CD14-positive monocyte (primary cell): ENCODE measurements around the gene CDK19. TPM values are rescaled to one million over a fixed set of nuclear protein-coding genes. Genes with fewer than 3 reads are reported as not detected.

ENCODE experiments used
- DNase-seq, 3 donors: peaks; one replicate each; pipeline ENCODE4 v3.0.0-alpha.2; 2011 to 2022
- H2AFZ ChIP-seq: 2 replicates; pipeline ENCODE4 v1.6.0; 2012; ENCODE audit warnings: mild to moderate bottlenecking, low read depth, low read length, inconsistent platforms; ENCODE audit not compliant: insufficient read depth, poor library complexity, severe bottlenecking
- H3K27ac ChIP-seq, 2 donors: 1 replicate in 1 of 2; 2 replicates in 1 of 2; pipeline ENCODE4 v1.5.1; 2012 to 2013; ENCODE audit warnings: low read length in 2 of 2, control low read depth in 1 of 2, inconsistent platforms in 1 of 2, low read depth in 1 of 2, mild to moderate bottlenecking in 1 of 2
- H3K27me3 ChIP-seq, 2 donors: one replicate each; pipeline versions ENCODE4 v1.6.0 to v1.6.1; 2011 to 2013; ENCODE audit warnings: low read length in 2 of 2; ENCODE audit not compliant: control insufficient read depth in 2 of 2, insufficient read depth in 2 of 2
- H3K36me3 ChIP-seq, 2 donors: replicated peaks in 1 of 2; 1 replicate in 1 of 2; 2 replicates in 1 of 2; pipeline versions ENCODE4 v1.5.1 to v1.6.1; 2012 to 2013; ENCODE audit warnings: low read length in 2 of 2, control low read depth in 1 of 2, inconsistent platforms in 1 of 2, mild to moderate bottlenecking in 1 of 2; ENCODE audit not compliant: insufficient read depth in 2 of 2, control insufficient read depth in 1 of 2
- H3K4me1 ChIP-seq, 2 donors: 1 replicate in 1 of 2; 2 replicates in 1 of 2; pipeline versions ENCODE4 v1.5.1 to v1.6.1; 2012 to 2013; ENCODE audit warnings: low read length in 2 of 2, control low read depth in 1 of 2, inconsistent platforms in 1 of 2, mild to moderate bottlenecking in 1 of 2, moderate library complexity in 1 of 2; ENCODE audit not compliant: insufficient read depth in 2 of 2, control insufficient read depth in 1 of 2
- H3K4me2 ChIP-seq: replicated peaks from 2 replicates; pipeline ENCODE3; 2012; ENCODE audit warnings: low read length, moderate library complexity, mild to moderate bottlenecking; ENCODE audit not compliant: poor library complexity, severe bottlenecking; ENCODE audit errors: extremely low read depth
- H3K4me3 ChIP-seq, 3 experiments: fragments of 200-600 bp in 1 of 3; sonication (generic) in 1 of 3; replicated peaks in 1 of 3; 1 replicate in 2 of 3; 2 replicates in 1 of 3; pipeline ENCODE4 v1.5.1; 2011 to 2013; ENCODE audit warnings: low read length in 3 of 3, mild to moderate bottlenecking in 3 of 3, control low read depth in 2 of 3, low read depth in 2 of 3, inconsistent platforms in 1 of 3, moderate library complexity in 1 of 3
- H3K79me2 ChIP-seq: 2 replicates; pipeline ENCODE4 v1.6.0; 2012; ENCODE audit warnings: mild to moderate bottlenecking, control low read depth, inconsistent platforms, low read length, moderate library complexity; ENCODE audit not compliant: insufficient read depth
- H3K9ac ChIP-seq: 2 replicates; pipeline ENCODE4 v1.6.0; 2017; ENCODE audit warnings: low read length, mild to moderate bottlenecking; ENCODE audit not compliant: insufficient read depth, poor library complexity, severe bottlenecking
- H3K9me3 ChIP-seq, 2 donors: replicated peaks in 1 of 2; 1 replicate in 1 of 2; 2 replicates in 1 of 2; pipeline versions ENCODE4 v1.5.1 to v1.6.1; 2012 to 2013; ENCODE audit warnings: low read length in 2 of 2, control low read depth in 1 of 2; ENCODE audit not compliant: control insufficient read depth in 1 of 2, insufficient read depth in 1 of 2
- H4K20me1 ChIP-seq: 2 replicates; pipeline ENCODE4 v1.6.0; 2012; ENCODE audit warnings: mild to moderate bottlenecking, low read length, control low read depth, moderate library complexity; ENCODE audit not compliant: insufficient read depth
- H3K27ac Mint-ChIP-seq, 7 donors: one replicate each; pipeline ENCODE4 v1.8.0; 2020; ENCODE audit warnings: mild to moderate bottlenecking in 7 of 7, mixed read lengths in 7 of 7, moderate library complexity in 6 of 7, inconsistent platforms in 2 of 7
- H3K27me3 Mint-ChIP-seq, 3 donors: one replicate each; pipeline ENCODE4 v1.8.0; 2021 to 2022; ENCODE audit warnings: low read depth in 3 of 3, mild to moderate bottlenecking in 3 of 3, mixed read lengths in 3 of 3, moderate library complexity in 3 of 3, inconsistent platforms in 1 of 3
- H3K36me3 Mint-ChIP-seq, 2 donors: one replicate each; pipeline ENCODE4 v1.8.0; 2020; ENCODE audit warnings: mixed read lengths in 2 of 2, inconsistent platforms in 1 of 2, mild to moderate bottlenecking in 1 of 2
- H3K4me1 Mint-ChIP-seq: one replicate; pipeline ENCODE4 v1.8.0; 2020; ENCODE audit warnings: mild to moderate bottlenecking, mixed read lengths
- H3K4me3 Mint-ChIP-seq, 2 donors: one replicate each; pipeline ENCODE4 v1.8.0; 2020; ENCODE audit warnings: mild to moderate bottlenecking in 2 of 2, mixed read lengths in 2 of 2, moderate library complexity in 1 of 2
- H3K9me3 Mint-ChIP-seq, 7 donors: one replicate each; pipeline ENCODE4 v1.8.0; 2020 to 2022; ENCODE audit warnings: mixed read lengths in 7 of 7, mild to moderate bottlenecking in 6 of 7, moderate library complexity in 6 of 7, inconsistent platforms in 2 of 7
- WGBS: methylation state at CpG from one replicate; pipeline ENCODE4 v1.1.5; 2013; ENCODE audit warnings: missing lambda C conversion rate; ENCODE audit not compliant: insufficient coverage; 5-methylcytosine and 5-hydroxymethylcytosine counted together
- intact Hi-C, 2 donors: fragments of 100-400 bp; cut with micrococcal nuclease; formaldehyde crosslinking; loops; one replicate each; pipeline versions ENCODE4 v1.15.0 to v1.15.1; 2023
- polyA plus RNA-seq, 3 donors: library from polyadenylated mRNA; depleted of rRNA in 1 of 3; unstranded in 2 of 3; stranded (reverse) in 1 of 3; fragments of 300-500 nt in 2 of 3; fragments of >200 nt in 1 of 3; fragmentation: Illumina TruSeq in 2 of 3; gene quantifications; 1 replicate in 2 of 3; 2 replicates in 1 of 3; pipeline ENCODE4 v1.2.3, GENCODE V29; 2012 to 2021
- TF ChIP-seq, protein P1 (sequence below): fragments of 200-600 bp; IDR thresholded peaks from one replicate; pipeline ENCODE4 v1.8.0; 2022; ENCODE audit warnings: antibody characterized with exemption, mild to moderate bottlenecking

Gene CDK19
- polyA plus RNA-seq, 3 donors = 2.7 to 12.0 (median 3.9) TPM

DNA sequence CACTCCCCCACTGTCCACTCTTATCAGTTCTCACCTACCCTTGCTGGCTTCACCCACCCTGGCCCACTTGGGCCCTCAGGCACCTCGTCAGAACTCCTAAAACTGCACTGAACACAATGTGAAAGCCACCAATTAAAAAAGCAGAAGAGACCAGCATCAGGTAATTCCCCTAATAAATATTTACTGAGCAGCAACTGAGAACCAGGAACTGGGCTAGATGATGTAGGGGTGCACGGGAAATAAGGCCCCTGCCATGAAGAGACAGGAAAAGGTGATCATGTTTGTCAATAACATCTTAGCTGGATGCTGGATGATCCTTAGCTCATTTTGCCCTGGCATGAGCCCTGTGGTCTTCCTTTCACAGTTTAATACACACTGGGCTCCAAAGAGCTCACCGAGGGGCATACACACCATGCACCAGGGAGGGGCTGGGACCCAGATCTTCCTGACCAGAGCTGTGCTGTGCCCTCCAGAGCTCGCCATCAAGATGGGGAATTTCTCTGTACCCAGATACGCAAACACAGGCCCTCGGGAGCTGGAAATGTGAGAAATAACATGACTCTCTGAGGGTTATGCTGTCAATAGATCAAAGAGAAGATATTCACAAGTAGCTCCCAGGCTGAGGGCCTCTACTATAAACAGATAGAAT is 225.3 kb downstream of the CDK19 start:
- Histone ChIP-seq H3K27me3 (no peaks in the 10 kb centered on the region), H2AFZ (peak overlapping the region; percentile 12), H3K4me2 (no peak overlapping the region), H3K36me3 (no peaks in the 10 kb centered on the region), H3K4me1 (peaks cover 0 to 7% of the 10 kb centered on the region in 2 donors), H3K4me3 (no peak overlapping the region), H3K9ac (no peak overlapping the region), H3K79me2 (no peaks in the 10 kb centered on the region), H4K20me1 (no peaks in the 10 kb centered on the region), H3K27ac (peak overlapping the region in 1 of 2 donors; percentile 15), H3K9me3 (peaks cover 8 to 13% of the 10 kb centered on the region in 2 donors)
- H3K36me3 Mint-ChIP-seq = no peaks in the 10 kb centered on the region
- TF ChIP-seq, protein P1, sequence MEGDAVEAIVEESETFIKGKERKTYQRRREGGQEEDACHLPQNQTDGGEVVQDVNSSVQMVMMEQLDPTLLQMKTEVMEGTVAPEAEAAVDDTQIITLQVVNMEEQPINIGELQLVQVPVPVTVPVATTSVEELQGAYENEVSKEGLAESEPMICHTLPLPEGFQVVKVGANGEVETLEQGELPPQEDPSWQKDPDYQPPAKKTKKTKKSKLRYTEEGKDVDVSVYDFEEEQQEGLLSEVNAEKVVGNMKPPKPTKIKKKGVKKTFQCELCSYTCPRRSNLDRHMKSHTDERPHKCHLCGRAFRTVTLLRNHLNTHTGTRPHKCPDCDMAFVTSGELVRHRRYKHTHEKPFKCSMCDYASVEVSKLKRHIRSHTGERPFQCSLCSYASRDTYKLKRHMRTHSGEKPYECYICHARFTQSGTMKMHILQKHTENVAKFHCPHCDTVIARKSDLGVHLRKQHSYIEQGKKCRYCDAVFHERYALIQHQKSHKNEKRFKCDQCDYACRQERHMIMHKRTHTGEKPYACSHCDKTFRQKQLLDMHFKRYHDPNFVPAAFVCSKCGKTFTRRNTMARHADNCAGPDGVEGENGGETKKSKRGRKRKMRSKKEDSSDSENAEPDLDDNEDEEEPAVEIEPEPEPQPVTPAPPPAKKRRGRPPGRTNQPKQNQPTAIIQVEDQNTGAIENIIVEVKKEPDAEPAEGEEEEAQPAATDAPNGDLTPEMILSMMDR = no peak
- peaks cover 9 to 19% (median 14%) of the 10 kb centered on the region in 7 donors for H3K9me3 Mint-ChIP-seq
- H3K27me3 Mint-ChIP-seq = peaks cover 0 to 2% (median 0%) of the 10 kb centered on the region in 3 donors
- intact Hi-C loops = no loop called here
- peak overlapping the region in 6 of 7 donors; percentile 10 to 70 (median 20) for H3K27ac Mint-ChIP-seq
- H3K4me3 Mint-ChIP-seq = no peak overlapping the region
- H3K4me1 Mint-ChIP-seq = peaks cover 10% of the 10 kb centered on the region
- peak; percentile 20 to 43 (median 21) for DNase-seq
- 33% methylated on average over 1 of the region's 6 CpGs for WGBS

DNA sequence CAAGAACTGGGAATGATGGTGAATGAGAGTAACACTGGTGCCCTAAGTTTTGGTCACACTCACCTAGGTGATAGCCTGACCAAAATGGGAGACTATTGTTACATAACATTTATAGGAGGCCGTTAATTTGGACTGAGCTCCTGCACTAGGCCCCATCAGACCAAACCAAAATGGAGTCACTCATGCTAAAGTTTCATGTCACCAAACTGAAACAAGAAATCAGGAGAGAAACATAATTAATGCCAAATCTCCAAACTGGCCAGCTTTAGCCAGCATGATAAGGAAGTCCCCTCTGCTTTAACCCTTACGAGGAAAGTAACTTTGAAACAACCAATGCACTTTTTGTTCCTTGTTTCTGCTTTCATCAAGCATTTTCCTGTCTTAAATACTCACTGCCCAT is 227.9 kb downstream of the CDK19 start:
- H3K4me3 ChIP-seq = no peak overlapping the region
- Mint-ChIP-seq H3K27ac (no peak overlapping the region), H3K36me3 (no peaks in the 10 kb centered on the region), H3K4me3 (no peak overlapping the region), H3K27me3 (peaks cover 0 to 2% (median 0%) of the 10 kb centered on the region in 3 donors), H3K4me1 (peaks cover 9% of the 10 kb centered on the region), H3K9me3 (peaks cover 0 to 7% (median 0%) of the 10 kb centered on the region in 7 donors)
- no peaks in the 10 kb centered on the region for H3K9me3 ChIP-seq
- DNase-seq = no peak
- TF ChIP-seq, protein P1 = no peak
- H3K36me3 ChIP-seq = no peaks in the 10 kb centered on the region
- H3K27me3 ChIP-seq = no peaks in the 10 kb centered on the region
- intact Hi-C loops = no loop called here
- H3K4me2 ChIP-seq = no peak overlapping the region
- no peak overlapping the region for H3K9ac ChIP-seq
- WGBS = 88% methylated on average over 1 of the region's 2 CpGs
- no peak overlapping the region for H2AFZ ChIP-seq
- H3K79me2 ChIP-seq = no peaks in the 10 kb centered on the region
- H4K20me1 ChIP-seq = no peaks in the 10 kb centered on the region
- peaks cover 0 to 7% of the 10 kb centered on the region in 2 donors for H3K4me1 ChIP-seq
- no peak overlapping the region for H3K27ac ChIP-seq
